Measurements from ENCODE around the gene OR14A16.

DNA sequence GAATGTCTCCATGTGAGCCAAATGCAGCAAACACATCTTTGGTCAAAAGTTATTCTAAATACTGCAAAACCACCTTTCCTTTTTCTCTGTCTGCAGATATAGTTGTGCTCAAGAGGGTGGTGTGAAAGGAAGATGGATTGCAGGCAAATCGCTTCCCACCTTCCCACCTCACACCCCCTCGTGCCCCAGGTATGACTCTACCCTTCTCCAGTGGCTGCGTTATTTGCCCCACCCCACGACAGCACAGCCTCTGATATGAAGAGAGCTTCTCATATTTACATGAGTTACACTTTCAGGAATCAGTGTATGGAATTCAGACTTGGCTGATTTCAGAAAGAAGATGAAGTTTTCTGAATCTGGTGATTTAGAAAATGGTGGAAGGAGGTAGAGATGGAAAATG, 38.8 kb upstream of the OR14A16 start:
- TF ChIP-seq, protein P1, sequence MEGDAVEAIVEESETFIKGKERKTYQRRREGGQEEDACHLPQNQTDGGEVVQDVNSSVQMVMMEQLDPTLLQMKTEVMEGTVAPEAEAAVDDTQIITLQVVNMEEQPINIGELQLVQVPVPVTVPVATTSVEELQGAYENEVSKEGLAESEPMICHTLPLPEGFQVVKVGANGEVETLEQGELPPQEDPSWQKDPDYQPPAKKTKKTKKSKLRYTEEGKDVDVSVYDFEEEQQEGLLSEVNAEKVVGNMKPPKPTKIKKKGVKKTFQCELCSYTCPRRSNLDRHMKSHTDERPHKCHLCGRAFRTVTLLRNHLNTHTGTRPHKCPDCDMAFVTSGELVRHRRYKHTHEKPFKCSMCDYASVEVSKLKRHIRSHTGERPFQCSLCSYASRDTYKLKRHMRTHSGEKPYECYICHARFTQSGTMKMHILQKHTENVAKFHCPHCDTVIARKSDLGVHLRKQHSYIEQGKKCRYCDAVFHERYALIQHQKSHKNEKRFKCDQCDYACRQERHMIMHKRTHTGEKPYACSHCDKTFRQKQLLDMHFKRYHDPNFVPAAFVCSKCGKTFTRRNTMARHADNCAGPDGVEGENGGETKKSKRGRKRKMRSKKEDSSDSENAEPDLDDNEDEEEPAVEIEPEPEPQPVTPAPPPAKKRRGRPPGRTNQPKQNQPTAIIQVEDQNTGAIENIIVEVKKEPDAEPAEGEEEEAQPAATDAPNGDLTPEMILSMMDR (conservative IDR thresholded peaks at IDR 0.05; ENCODE audit: low read depth, low read length), result no peak
- TF ChIP-seq RFX5 (IDR thresholded peaks at IDR 0.05; ENCODE audit: low read depth, low read length), result no peak
- TF ChIP-seq, protein P2, sequence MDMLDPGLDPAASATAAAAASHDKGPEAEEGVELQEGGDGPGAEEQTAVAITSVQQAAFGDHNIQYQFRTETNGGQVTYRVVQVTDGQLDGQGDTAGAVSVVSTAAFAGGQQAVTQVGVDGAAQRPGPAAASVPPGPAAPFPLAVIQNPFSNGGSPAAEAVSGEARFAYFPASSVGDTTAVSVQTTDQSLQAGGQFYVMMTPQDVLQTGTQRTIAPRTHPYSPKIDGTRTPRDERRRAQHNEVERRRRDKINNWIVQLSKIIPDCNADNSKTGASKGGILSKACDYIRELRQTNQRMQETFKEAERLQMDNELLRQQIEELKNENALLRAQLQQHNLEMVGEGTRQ (IDR thresholded peaks at IDR 0.05; ENCODE audit: low read depth, low read length), result no peak
- TF ChIP-seq CEBPB (IDR thresholded peaks at IDR 0.05; ENCODE audit: low read depth, low read length), result no peak

All from IMR-90 (cell line).